ENCODE data around the gene ZCCHC24. TPM values are rescaled to one million over a fixed set of nuclear protein-coding genes. Genes with fewer than 3 reads are reported as not detected.

The ZCCHC24 gene
- total RNA-seq, 2 experiments from 2014 or later = 0.67 to 0.85 TPM

- Histone ChIP-seq H3K27me3 (ENCODE audit: control insufficient read depth in 1 of 2, insufficient read depth in 2 of 2, low read length in 2 of 2) (no peaks in the 10 kb centered on the region), H3K36me3 (ENCODE audit: insufficient read depth, low read length) (no peaks in the 10 kb centered on the region), H3K4me1 (ENCODE audit: insufficient read depth, low read length) (peaks cover 3% of the 10 kb centered on the region), H3K4me3 (ENCODE audit: low read length) (no peak overlapping the region), H3K9me3 (ENCODE audit: control insufficient read depth in 1 of 2, insufficient read depth in 1 of 2, low read length in 2 of 2) (no peaks in the 10 kb centered on the region), H3K27ac (ENCODE audit: low read depth in 1 of 2, low read length in 2 of 2) (no peak overlapping the region)
- Mint-ChIP-seq H3K27me3 (no peaks in the 10 kb centered on the region), H3K27ac (no peak overlapping the region), H3K36me3 (ENCODE audit: low read depth) (no peaks in the 10 kb centered on the region), H3K4me1 (ENCODE audit: low read depth) (no peaks in the 10 kb centered on the region), H3K9me3 (no peaks in the 10 kb centered on the region), H3K4me3 (no peak overlapping the region)
- intact Hi-C loops (cut with DNase I, micrococcal nuclease) = no loop called here
- ATAC-seq (ENCODE audit: poor library complexity) = no peak
- no peak for TF ChIP-seq CTCF (IDR thresholded peaks at IDR 0.05)
- ChIA-PET CTCF (no interaction called here), POLR2A (no interaction called here)
- no peak for DNase-seq
Observed at GRCh38 chr10:79404690-79405131, 40.7 kb downstream of the ZCCHC24 start.

- Mint-ChIP-seq H3K9me3 (no peaks in the 10 kb centered on the region), H3K36me3 (ENCODE audit: low read depth) (no peaks in the 10 kb centered on the region), H3K4me3 (no peak overlapping the region), H3K4me1 (ENCODE audit: low read depth) (no peaks in the 10 kb centered on the region), H3K27me3 (no peaks in the 10 kb centered on the region), H3K27ac (no peak overlapping the region)
- ChIA-PET POLR2A (no interaction called here), CTCF (no interaction called here)
- H3K27ac ChIP-seq (ENCODE audit: low read depth in 1 of 2, low read length in 2 of 2) = no peak overlapping the region
- H3K9me3 ChIP-seq (ENCODE audit: control insufficient read depth in 1 of 2, insufficient read depth in 1 of 2, low read length in 2 of 2) = no peaks in the 10 kb centered on the region
- no peak for DNase-seq
- intact Hi-C loops (cut with DNase I, micrococcal nuclease) = no loop called here
- no peak overlapping the region for H3K4me3 ChIP-seq (ENCODE audit: low read length)
- H3K36me3 ChIP-seq (ENCODE audit: insufficient read depth, low read length) = no peaks in the 10 kb centered on the region
- no peaks in the 10 kb centered on the region for H3K27me3 ChIP-seq (ENCODE audit: control insufficient read depth in 1 of 2, insufficient read depth in 2 of 2, low read length in 2 of 2)
- ATAC-seq (ENCODE audit: poor library complexity) = no peak
- peaks cover 8% of the 10 kb centered on the region for H3K4me1 ChIP-seq (ENCODE audit: insufficient read depth, low read length)
- TF ChIP-seq CTCF (IDR thresholded peaks at IDR 0.05) = no peak
Observed at GRCh38 chr10:79404231-79404609, 41.2 kb downstream of the ZCCHC24 start.

GRCh38 chr10:79403441-79404230 is 41.8 kb downstream of the ZCCHC24 start:
- Mint-ChIP-seq H3K27me3 (no peaks in the 10 kb centered on the region), H3K36me3 (ENCODE audit: low read depth) (no peaks in the 10 kb centered on the region), H3K9me3 (no peaks in the 10 kb centered on the region), H3K4me1 (ENCODE audit: low read depth) (no peaks in the 10 kb centered on the region), H3K27ac (no peak overlapping the region), H3K4me3 (no peak overlapping the region)
- H3K9me3 ChIP-seq (ENCODE audit: control insufficient read depth in 1 of 2, insufficient read depth in 1 of 2, low read length in 2 of 2) = no peaks in the 10 kb centered on the region
- intact Hi-C loops (cut with DNase I, micrococcal nuclease) = no loop called here
- H3K27ac ChIP-seq (ENCODE audit: low read depth in 1 of 2, low read length in 2 of 2) = no peak overlapping the region
- ATAC-seq (ENCODE audit: poor library complexity) = no peak
- no peaks in the 10 kb centered on the region for H3K36me3 ChIP-seq (ENCODE audit: insufficient read depth, low read length)
- DNase-seq = no peak
- H3K4me3 ChIP-seq (ENCODE audit: low read length) = no peak overlapping the region
- peaks cover 8% of the 10 kb centered on the region for H3K4me1 ChIP-seq (ENCODE audit: insufficient read depth, low read length)
- POLR2A ChIA-PET = no interaction called here
- TF ChIP-seq CTCF (IDR thresholded peaks at IDR 0.05) = no peak
- H3K27me3 ChIP-seq (ENCODE audit: control insufficient read depth in 1 of 2, insufficient read depth in 2 of 2, low read length in 2 of 2) = no peaks in the 10 kb centered on the region
- CTCF ChIA-PET = no interaction called here

All from CD4-positive, alpha-beta T cell (primary cell).